Fibroblast of skin of left biceps (primary cell): ENCODE results near the gene LCE3E.
"Not testable (repeated sequence)": the region's sequence is repeated elsewhere in the genome, so short reads cannot be mapped to it uniquely, and the experiment has no call there.

Experiments
- DNase-seq, 2 experiments: peaks; one replicate each; pipeline ENCODE4 v3.0.0-alpha.2; 2013; ENCODE audit warnings: low read depth in 2 of 2

Gene LCE3E

GRCh38 chr1:152566681-152567080, at the start of gene LCE3E:
LCE3E (minus strand) TSS chr1:152566780; CDS start chr1:152566208, 572 bp downstream.
- DNase-seq = no peak

- DNase-seq = no peak
Measured at GRCh38 chr1:152613511-152613910, 46.9 kb upstream of the LCE3E start, which contains the start of gene LCE3B. LCE3B (plus strand) TSS chr1:152613811; CDS start chr1:152613811, 0 bp downstream.

- DNase-seq = no peak
Measured at GRCh38 chr1:152599934-152600333, 33.4 kb upstream of the LCE3E start, which contains the start of gene LCE3C. LCE3C (plus strand) TSS chr1:152600234; CDS start chr1:152600732, 498 bp downstream.

GRCh38 chr1:152596986-152597385, 30.4 kb upstream of the LCE3E start:
- DNase-seq = no peak

GRCh38 chr1:152585586-152585985, 19.0 kb upstream of the LCE3E start:
- DNase-seq = no peak

- DNase-seq = no peak
Measured at GRCh38 chr1:152582647-152583046, 16.1 kb upstream of the LCE3E start.

GRCh38 chr1:152580433-152580832, 13.9 kb upstream of the LCE3E start, which contains the start of gene LCE3D:
LCE3D (minus strand) TSS chr1:152580516; CDS start chr1:152579936, 580 bp downstream.
- DNase-seq = no peak

GRCh38 chr1:152579526-152579925, 12.9 kb upstream of the LCE3E start:
- DNase-seq = not testable (repeated sequence)

- DNase-seq = no peak
Measured at GRCh38 chr1:152577168-152577567, 10.6 kb upstream of the LCE3E start.

- no peak for DNase-seq
Measured at GRCh38 chr1:152565535-152566215, 905 bp downstream of the LCE3E start.

- DNase-seq = no peak
Measured at GRCh38 chr1:152565115-152565514, 1.5 kb downstream of the LCE3E start.

GRCh38 chr1:152548358-152548757, 18.2 kb downstream of the LCE3E start:
- not testable (repeated sequence) for DNase-seq

- no peak for DNase-seq
Measured at GRCh38 chr1:152546704-152547103, 19.9 kb downstream of the LCE3E start.

GRCh38 chr1:152543820-152544219, 22.8 kb downstream of the LCE3E start:
- no peak for DNase-seq

GRCh38 chr1:152539901-152540300, 26.7 kb downstream of the LCE3E start:
- no peak for DNase-seq

- no peak for DNase-seq
Measured at GRCh38 chr1:152537496-152537895, 29.1 kb downstream of the LCE3E start.

- no peak for DNase-seq
Measured at GRCh38 chr1:152535774-152536173, 30.8 kb downstream of the LCE3E start.

GRCh38 chr1:152533327-152533938, 33.1 kb downstream of the LCE3E start:
- DNase-seq = no peak

GRCh38 chr1:152525080-152525641, 41.4 kb downstream of the LCE3E start:
- no peak for DNase-seq

- DNase-seq = no peak
Measured at GRCh38 chr1:152520561-152521090, 46.0 kb downstream of the LCE3E start.

GRCh38 chr1:152519851-152520250, 46.7 kb downstream of the LCE3E start:
- DNase-seq = no peak

- DNase-seq = no peak
Measured at GRCh38 chr1:152517237-152517811, 49.3 kb downstream of the LCE3E start.
